ENCODE results near the gene FOXL3.

Gene FOXL3

DNA sequence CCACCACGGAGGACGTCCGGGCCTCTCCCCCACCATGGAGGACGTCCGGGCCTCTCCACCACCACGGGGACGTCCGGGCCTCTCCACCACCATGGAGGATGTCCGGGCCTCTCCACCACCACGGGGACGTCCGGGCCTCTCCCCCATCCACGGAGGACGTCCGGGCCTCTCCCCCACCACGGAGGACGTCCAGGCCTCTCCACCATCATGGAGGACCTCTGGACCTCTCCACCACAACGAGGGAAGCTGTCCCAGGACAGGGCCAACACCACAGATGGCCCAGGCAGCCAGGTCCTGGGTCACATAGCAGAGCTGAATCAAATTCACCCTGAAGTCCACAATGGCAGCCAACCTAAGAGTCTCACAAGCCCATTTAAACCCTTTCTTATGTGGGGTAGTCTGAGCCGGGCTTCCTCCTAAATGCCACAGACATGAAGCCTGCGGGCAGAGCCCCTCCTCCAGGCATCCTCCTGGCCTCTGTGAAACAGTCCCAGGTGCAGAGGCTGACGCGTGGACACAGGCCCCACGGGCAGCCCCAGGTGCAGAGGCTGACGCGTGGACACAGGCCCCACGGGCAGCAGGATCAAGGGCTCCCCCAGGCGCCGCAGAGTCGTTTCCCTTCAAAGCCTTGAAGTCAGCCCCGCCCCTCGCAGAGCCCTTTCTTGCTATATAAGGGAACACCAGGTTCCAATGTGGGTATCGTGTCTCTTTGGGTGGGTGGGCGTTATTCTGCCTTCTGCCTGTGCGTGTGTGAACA lies 47.0 kb downstream of the FOXL3 start:
- no peak for DNase-seq (ENCODE audit: low read depth)
- H3K4me3 ChIP-seq (ENCODE audit: low read depth, low read length): no peak overlapping the region
- no peak for TF ChIP-seq CTCF (conservative IDR thresholded peaks at IDR 0.05; ENCODE audit: low read depth, low read length)

DNA sequence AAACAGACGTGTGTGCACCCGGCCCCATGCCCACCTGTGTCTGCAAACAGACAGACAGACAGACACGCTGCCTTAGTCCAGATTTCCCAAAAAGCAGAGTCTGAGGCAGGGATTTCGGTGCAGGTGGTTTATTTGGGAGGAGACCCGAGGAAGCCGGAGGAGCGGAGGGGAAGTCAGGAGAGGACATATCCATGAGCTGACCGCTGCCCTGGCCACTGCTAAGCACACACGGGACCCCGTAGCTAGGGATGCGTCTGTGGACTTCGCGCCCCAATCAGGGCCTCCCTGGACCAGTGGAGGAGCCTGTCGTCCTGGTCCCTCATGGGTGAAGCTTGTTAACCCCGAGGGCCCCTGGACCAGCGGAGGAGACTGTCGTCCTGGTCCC lies 47.6 kb downstream of the FOXL3 start:
- DNase-seq (ENCODE audit: low read depth): no peak
- H3K4me3 ChIP-seq (ENCODE audit: low read depth, low read length): no peak overlapping the region
- TF ChIP-seq CTCF (conservative IDR thresholded peaks at IDR 0.05; ENCODE audit: low read depth, low read length): no peak

DNA sequence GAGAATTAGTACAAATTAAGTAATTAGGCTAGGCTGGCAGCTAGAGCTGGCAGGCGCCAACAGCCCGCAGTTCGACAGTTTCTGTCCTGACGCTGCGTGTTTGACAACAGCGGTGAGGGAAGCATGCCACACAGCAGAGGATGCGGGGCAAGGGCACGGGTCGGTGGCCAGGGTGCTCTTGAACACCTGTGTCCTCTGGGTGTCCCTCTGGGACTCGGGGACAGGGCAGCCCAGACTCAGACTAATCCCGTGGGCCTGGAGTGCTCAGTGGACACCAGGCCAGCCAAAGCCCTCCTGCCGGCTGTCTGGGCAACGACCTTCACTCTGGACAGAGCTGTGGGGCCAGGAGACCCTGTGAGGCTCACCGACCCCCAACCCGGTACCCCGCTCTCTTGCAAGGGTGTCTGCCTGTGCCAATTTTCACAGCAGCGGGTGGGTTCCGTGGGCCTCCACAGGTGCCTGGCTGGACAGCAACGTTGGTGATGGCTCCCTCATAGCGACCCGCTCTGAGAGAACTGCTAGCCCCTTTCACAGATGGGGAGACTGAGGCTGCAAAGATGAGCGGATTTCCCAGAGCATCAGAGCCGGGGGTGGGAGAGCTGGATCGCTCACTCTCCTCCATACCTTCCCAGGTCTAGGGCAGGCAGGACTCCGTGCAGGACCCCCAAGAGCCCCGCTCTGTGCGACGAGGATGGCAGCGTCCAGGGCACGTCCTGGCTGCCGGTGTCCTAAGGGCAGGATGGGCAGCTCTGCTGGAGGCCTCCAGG lies 48.5 kb downstream of the FOXL3 start:
- TF ChIP-seq CTCF (conservative IDR thresholded peaks at IDR 0.05; ENCODE audit: low read depth, low read length): no peak
- no peak for DNase-seq (ENCODE audit: low read depth)
- H3K4me3 ChIP-seq (ENCODE audit: low read depth, low read length): no peak overlapping the region

DNA sequence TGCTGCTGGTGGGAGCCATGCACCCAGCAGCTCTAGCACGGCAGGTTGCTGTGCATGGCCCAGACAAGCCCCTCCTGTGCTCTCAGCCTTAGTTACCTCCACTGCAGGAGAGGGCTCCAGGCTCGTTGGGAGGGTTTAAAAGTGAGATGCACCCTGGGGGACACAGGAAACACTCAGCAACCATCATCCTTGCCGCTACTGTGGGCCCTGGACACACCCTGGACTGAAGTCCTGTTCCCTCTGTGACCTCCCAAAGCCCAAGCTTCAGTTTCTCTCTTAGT lies 49.0 kb downstream of the FOXL3 start:
- no peak for TF ChIP-seq CTCF (conservative IDR thresholded peaks at IDR 0.05; ENCODE audit: low read depth, low read length)
- DNase-seq (ENCODE audit: low read depth): no peak
- H3K4me3 ChIP-seq (ENCODE audit: low read depth, low read length): no peak overlapping the region

DNA sequence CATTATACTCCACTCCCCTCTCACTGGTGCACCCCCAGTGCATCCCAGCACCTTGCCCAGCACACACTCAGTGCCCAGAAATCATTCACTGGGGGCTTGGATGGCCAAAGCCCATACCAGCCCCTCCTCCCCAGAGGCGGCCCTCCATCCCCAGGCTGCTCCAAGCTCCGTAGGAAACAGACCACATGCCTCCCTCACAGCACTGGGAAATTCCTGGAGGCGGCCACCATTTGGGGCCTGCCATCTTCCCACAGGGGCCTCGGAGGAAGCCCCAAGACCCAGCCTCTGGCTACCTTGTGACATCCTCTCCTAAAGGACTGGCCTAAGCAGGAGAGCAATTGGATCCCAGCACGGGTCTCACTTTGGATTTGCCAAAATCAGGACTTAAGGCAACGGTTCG lies 49.7 kb downstream of the FOXL3 start:
- DNase-seq (ENCODE audit: low read depth): no peak
- no peak overlapping the region for H3K4me3 ChIP-seq (ENCODE audit: low read depth, low read length)
- TF ChIP-seq CTCF (conservative IDR thresholded peaks at IDR 0.05; ENCODE audit: low read depth, low read length): no peak

- TF ChIP-seq CTCF (conservative IDR thresholded peaks at IDR 0.05; ENCODE audit: low read depth, low read length): no peak
- no peak overlapping the region for H3K4me3 ChIP-seq (ENCODE audit: low read depth, low read length)
- DNase-seq (ENCODE audit: low read depth): no peak
These were observed 50.4 kb downstream of the FOXL3 start for GRCh38 chr7:340200-340937.
